Activated effector memory CD4-positive, alpha-beta T cell treated with anti-CD3 and anti-CD28 coated beads, Interleukin-2, amount 50 U/mL, for 16 hours (primary cell): ENCODE measurements around the gene ITGA7.

ENCODE experiments used
- DNase-seq: peaks from one replicate; pipeline ENCODE4 v3.0.0-alpha.2; 2020

Gene ITGA7

DNA sequence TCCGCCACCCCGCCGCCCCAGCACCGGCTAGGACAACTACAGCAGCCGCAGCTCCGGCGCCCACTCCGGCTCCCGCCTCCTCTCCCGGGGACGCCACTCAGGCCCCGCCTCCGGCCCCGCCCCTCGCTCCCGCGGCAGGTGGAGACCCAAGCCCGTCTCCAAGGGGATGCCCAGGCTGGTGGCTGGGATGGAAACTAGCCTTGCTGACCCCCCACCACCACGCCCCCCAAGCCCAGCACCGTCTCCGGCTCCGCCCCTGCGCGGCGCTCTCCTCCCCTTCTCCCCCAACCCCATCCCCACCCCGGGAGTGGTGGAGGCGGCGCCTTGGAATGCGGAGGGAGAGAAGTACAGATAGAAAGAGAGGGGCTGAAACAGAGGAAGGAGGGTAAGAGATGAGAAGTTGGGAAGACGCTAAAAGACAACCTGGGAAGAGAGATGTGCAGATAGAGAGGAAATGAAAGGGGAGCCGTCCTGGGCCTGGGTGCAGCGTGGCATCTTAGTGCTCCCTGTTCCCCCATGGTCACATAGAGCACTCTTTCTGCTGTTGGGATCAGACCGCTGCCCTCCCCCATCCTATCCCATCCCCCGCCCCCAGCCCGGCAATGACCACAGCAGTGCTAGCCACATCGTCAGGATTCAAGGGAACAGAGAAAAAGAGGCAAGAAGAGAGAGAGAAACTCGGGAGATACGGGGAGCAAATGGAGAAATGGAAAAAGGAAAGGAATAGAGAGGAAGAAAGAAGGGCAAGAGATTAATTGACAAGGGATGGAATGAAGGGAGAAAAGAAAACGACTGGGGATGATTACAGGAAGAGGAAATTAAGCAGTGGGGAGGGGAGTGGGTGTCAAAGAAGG lies at the start of gene ITGA7:
Gene ITGA7 (minus strand): TSS at position 64 of the 854 bp plus-strand sequence. CDS start 222 bp downstream, outside the sequence.
- peak; percentile 89 for DNase-seq

DNA sequence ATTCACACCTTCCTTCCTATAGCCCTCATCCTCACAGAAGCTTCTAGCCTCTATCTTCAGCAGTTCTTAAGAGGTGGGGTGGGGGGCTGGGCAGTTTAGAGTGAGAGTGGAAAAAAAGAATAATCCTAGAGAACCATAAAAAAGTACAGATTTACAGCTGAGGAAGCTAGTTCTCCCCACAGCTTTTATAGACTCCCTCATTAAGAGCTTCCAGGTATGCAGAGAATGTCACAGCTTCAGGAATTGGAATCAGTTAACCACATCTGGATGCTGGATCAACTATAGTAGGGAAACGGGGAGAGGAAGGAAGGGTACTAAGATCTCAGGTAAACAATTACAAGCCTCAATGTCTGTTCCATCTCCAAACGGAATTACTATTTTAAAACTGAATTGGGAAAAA lies 47.5 kb upstream of the ITGA7 start:
- no peak for DNase-seq

DNA sequence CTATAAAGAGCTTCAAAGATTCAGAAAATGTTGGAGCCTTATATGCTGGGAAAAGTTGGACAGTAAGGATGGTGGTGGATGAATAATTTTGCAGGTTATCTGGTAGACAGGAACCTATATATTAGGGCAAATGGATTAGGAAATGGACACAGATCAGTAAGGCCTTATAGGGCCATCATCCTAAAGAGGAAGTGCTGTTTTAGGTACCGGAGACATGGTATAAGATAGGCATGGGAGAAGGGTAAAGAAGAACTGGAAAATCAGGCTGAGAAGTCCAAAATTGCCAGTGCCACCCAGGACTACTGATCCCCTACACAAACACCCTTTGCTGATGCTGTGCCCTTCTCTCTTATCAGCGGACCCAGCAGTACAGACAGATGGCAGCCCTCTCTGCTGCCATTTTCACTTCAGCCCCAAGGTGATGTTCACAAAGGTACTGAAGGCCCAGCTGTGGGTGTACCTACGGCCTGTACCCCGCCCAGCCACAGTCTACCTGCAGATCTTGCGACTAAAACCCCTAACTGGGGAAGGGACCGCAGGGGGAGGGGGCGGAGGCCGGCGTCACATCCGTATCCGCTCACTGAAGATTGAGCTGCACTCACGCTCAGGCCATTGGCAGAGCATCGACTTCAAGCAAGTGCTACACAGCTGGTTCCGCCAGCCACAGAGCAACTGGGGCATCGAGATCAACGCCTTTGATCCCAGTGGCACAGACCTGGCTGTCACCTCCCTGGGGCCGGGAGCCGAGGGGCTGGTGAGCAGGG lies 40.7 kb upstream of the ITGA7 start:
- no peak for DNase-seq

DNA sequence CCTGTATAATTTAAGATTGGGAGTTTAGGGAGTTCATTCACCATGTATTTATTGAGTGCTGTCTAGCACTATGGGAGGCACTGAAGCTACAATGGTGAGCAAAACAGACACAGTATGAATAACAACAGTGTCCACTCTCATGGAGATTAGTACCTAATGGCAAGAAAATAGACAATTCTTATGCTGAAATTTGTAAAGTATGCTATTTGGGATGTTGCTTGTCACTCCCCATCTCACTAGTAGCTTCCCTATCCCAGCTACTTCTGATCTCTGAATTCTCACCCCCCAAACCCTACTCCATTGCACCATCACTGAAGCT lies 39.2 kb upstream of the ITGA7 start:
- no peak for DNase-seq

- DNase-seq, result no peak
Measured at GRCh38 chr12:55746174-55746912, 38.6 kb upstream of the ITGA7 start.

DNA sequence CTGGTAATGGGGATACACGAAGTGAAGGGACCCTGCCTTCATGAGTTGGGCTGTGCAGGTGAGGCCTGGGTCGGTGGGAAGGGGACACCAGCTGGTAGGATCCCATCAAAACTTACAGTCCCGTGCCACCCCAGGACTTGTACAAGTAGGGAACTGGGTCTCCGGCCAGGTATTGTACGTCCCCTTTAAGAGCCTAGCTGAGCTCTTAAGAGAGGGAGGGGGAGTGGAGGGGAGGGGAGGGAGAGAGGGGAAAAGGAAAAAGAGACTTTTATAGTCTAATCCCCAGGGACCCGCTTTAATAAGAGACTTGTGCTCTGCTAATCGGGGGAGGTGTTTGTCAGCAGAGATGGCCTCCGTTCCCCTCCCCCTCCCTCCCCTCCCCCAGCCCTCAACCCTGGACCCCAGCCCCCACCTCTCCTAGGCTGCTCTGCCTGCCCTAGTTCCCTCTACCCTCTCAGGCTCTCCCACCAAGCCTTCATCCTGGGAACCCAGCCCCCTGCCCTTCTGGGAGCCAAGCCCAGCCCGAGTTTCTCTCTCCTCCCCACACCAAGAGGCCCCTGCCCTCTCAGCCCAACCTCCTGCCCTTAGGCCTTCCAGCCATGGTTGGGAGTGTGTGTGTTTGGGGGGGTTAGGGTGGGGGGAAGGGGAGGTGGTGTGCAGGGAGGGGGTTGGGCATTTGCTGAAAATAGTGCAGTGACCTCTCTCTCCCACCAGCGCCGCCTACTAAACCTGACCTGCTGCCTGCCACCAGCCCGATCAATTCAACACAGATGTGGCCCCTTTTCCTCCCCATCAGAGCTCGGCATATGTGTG lies 37.9 kb upstream of the ITGA7 start:
- no peak for DNase-seq

GRCh38 chr12:55744340-55745030 lies 36.8 kb upstream of the ITGA7 start:
- DNase-seq, result no peak

DNA sequence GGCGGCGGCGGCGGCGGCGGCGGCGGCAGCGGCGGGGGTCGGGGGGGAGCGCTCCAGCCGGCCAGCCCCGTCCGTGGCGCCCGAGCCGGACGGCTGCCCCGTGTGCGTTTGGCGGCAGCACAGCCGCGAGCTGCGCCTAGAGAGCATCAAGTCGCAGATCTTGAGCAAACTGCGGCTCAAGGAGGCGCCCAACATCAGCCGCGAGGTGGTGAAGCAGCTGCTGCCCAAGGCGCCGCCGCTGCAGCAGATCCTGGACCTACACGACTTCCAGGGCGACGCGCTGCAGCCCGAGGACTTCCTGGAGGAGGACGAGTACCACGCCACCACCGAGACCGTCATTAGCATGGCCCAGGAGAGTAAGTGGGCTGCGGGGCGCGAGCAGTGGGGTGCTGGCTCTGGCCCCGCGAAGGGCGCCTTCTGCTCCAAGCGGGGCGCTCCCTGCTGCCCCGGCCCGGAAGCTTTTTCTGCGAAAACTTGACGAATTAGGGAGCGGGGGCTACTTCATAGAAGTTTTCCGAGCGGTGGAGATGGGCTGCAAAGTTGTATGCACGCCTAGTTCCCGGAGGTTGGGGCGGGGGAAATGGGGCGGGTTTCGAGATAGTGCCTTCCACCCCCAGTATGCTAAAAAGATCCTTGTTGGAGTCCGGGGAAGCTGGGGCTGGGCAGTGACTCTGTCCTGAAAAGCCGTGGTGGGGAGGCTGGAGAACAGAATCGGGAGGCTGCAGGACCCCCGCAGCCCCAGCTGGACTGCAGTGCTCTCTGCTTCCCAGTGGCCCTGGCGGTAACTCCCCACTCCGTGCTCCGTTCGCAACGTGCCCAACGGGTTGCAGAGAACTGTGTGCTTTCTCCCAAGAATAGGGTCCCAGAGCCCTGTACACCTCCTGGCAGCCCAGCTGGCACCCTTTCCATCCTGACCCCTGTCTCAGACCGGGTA lies 36.0 kb upstream of the ITGA7 start:
- peak; percentile 81 for DNase-seq

DNA sequence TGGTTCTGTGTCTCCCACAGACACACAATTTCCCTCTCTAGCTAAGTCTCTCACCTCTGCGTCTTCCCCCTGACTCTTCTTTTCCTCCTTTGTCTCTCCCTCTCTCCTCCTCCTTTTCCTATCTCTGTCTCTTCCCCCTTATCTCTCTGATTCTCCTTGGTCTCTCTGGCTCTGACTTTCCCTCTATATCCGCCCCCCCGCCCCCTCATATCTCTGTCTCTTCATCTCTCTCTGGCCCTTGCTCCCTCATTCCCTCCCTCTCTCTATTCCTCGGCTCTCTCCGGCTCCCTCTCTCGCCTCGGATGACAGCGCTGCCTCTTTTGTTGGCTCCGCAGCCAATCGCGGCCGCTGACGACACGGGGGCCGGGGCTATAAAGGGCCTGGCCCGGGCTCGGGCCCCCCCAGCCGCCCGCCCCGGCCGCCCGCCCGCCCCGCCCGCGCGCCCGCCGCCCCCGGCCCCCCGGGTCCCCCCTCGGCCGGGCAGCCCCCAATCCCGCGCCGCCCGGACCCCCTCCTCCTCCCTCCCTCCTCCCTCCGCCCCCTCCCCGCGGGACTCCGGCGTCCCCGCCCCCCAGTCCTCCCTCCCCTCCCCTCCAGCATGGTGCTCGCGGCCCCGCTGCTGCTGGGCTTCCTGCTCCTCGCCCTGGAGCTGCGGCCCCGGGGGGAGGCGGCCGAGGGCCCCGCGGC lies 35.2 kb upstream of the ITGA7 start, which contains the start of gene GDF11:
Gene GDF11 (plus strand): TSS at position 404 of the 687 bp plus-strand sequence. CDS start 195 bp downstream, at position 599.
- peak; percentile 90 for DNase-seq

GRCh38 chr12:55741931-55742680 lies 34.4 kb upstream of the ITGA7 start:
- DNase-seq, result no peak

GRCh38 chr12:55739025-55739378 lies 31.3 kb upstream of the ITGA7 start:
- no peak for DNase-seq

DNA sequence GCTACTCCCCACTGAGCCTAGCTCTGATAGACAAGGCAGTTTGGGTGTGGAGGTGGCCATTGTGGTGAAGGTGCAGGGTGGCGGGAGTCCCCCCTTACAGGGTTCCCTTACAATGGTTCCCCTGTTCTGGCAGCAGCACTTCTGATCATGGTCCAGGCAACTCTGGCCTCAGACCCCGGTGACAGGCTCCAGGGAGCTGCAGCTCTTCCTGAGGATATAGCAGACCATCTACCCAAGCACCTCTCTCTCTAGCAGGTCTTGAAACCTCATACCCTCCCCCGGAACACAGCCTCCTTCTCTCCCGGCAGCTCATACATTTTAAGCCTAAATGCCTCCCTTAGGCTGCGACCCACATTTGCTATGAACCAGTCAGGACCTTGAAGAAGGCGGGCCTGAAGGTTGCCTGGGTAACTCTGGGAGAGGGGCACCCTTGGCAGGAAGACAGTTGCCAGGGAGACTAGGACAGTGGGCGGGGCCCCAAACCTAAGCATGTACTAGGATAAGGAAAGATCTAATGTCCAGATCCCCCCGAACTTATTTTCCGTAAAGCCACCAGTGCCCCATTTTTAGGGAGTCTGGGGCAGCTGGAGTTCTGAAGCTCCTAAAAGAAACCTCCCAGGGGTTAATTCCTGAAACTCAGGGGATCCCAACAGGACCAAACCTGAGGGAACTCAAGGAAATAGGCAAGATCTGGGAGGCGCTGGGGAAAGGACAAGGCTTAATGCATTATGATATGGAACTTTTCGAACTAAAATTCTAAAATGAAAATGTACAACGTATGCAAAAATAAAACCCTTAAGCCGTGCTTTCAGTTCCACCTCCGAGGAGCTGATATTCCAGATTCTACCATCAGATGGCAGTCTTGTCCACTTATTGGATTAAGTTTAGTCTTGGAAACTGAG lies 30.7 kb upstream of the ITGA7 start:
- peak; percentile 91 for DNase-seq

GRCh38 chr12:55737581-55738122 lies 29.9 kb upstream of the ITGA7 start:
- no peak for DNase-seq

DNA sequence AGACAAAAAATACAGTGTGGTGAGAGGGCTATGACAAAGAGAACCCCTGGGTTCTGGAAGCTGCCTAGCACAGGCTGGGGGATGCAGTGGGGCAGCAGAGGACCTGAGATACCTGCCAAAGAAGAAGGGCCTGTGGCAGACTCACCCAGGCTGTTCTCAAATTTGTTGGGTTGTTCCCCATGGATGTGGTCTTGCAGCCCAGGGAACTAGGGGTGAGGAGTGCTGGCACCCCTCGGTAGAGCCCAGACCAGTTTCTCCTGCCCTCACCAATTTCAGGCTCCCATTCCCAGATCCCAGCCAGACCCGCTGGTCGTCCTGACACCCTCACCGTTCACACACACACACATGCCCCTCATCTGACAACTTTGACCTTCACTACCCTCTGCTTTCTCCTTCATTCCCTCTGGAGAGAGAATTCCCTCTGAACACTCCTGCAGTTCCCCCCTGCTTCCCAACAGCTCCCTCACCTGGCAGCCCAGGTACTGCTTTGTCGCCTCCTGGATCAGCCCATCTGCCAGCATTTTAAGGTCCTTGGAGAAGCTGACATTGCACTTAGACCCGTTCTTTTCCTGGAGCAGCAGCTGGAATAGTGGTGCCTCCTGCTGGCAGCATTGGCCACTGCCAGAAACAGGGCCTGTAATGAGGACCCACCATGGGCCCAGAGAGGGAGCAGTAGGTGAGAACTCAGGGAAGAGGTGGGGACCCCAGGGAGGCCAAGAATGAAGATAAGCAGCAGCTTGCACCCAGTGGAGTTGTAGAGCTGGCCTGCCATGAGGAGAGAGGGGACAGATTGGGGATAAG lies 29.3 kb upstream of the ITGA7 start:
- peak; percentile 82 for DNase-seq

GRCh38 chr12:55736076-55736475 lies 28.4 kb upstream of the ITGA7 start:
- DNase-seq, result no peak

GRCh38 chr12:55734595-55734994 lies 26.9 kb upstream of the ITGA7 start:
- no peak for DNase-seq

- no peak for DNase-seq
Measured at GRCh38 chr12:55733858-55734257, 26.2 kb upstream of the ITGA7 start.
